Small intestine (tissue), 7 donors: ENCODE data around the gene PEDS1. TPM values are rescaled to one million over a fixed set of nuclear protein-coding genes. Genes with fewer than 3 reads are reported as not detected.

ENCODE experiments used
- DNase-seq, 2 donors: peaks; one replicate each; pipeline versions ENCODE4 v3.0.0 to v3.0.0-alpha.2; 2013
- FAIRE-seq: peaks from 2 replicates; lab custom pipeline; 2012; peaks lifted over from hg19 to GRCh38; lab: Jason Lieb, UNC
- H3K27ac ChIP-seq, 3 donors: one replicate each; pipeline ENCODE4 v1.5.1; 2013; ENCODE audit warnings: low read length in 2 of 3, mild to moderate bottlenecking in 2 of 3, control low read depth in 1 of 3, inconsistent platforms in 1 of 3, low read depth in 1 of 3, moderate library complexity in 1 of 3
- H3K27me3 ChIP-seq, 3 donors: one replicate each; pipeline ENCODE4 v1.6.1; 2013; ENCODE audit warnings: low read length in 3 of 3, inconsistent platforms in 1 of 3; ENCODE audit not compliant: control insufficient read depth in 3 of 3, insufficient read depth in 3 of 3
- H3K36me3 ChIP-seq, 3 donors: one replicate each; pipeline ENCODE4 v1.6.1; 2013; ENCODE audit warnings: low read length in 3 of 3, inconsistent platforms in 1 of 3, low read depth in 1 of 3, mild to moderate bottlenecking in 1 of 3, moderate library complexity in 1 of 3; ENCODE audit not compliant: control insufficient read depth in 3 of 3, insufficient read depth in 2 of 3
- H3K4me1 ChIP-seq, 3 donors: one replicate each; pipeline ENCODE4 v1.6.1; 2013; ENCODE audit warnings: low read length in 2 of 3, inconsistent platforms in 1 of 3, low read depth in 1 of 3, mild to moderate bottlenecking in 1 of 3, moderate library complexity in 1 of 3; ENCODE audit not compliant: control insufficient read depth in 3 of 3, insufficient read depth in 2 of 3
- H3K4me3 ChIP-seq, 3 donors: one replicate each; pipeline ENCODE4 v1.5.1; 2013; ENCODE audit warnings: low read length in 3 of 3, control low read depth in 1 of 3, inconsistent platforms in 1 of 3, low read depth in 1 of 3, mild to moderate bottlenecking in 1 of 3, moderate library complexity in 1 of 3
- H3K9me3 ChIP-seq, 2 donors: one replicate each; pipeline ENCODE4 v1.6.1; 2013; ENCODE audit warnings: low read depth in 1 of 2, low read length in 1 of 2; ENCODE audit not compliant: control insufficient read depth in 2 of 2, insufficient read depth in 1 of 2
- WGBS, 3 donors: extraction: QIAGEN DNeasy Blood & Tissue Kit; methylation state at CpG; one replicate each; pipeline ENCODE4 v1.1.7; 2013; 5-methylcytosine and 5-hydroxymethylcytosine counted together
- polyA plus RNA-seq, 4 donors: library from polyadenylated mRNA; stranded (reverse) in 3 of 4; unstranded in 1 of 4; fragments of 200-250 nt in 3 of 4; fragments of 120-200 nt in 1 of 4; gene quantifications; one replicate each; pipeline versions ENCODE4 v1.2.1 to v1.2.3, GENCODE V29; 2013
- donor health status: healthy with polysubstance abuse.
- donor health status: control.
- donor health status: control.
- donor health status: Bipolar disorder and iron deficiency.
- donor health status: healthy.

PEDS1 gene
- polyA plus RNA-seq, 4 donors, result 16.8 to 33.5 (median 19.4) TPM

DNA sequence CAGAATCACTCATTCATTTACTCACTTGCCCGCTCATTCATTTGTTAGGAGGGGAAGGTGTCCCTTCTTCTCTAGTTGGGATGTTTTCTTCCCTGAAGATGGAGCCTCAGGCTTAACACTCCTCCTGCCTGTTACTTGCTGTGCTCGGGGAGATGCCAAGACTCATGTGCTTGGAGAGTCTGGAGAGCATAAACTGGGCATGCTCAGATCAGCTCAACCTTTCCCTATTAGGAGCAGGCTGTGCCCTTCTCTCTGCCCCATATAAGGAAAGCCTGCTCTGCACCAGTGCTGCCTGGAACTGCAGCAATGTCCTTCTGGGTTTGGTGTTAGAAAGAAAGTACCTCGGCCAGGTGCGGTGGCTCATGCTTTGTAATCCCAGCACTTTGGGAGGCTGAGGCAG is 22.5 kb downstream of the PEDS1 start:
- FAIRE-seq (no peak), DNase-seq (no peak)
- H3K36me3 ChIP-seq, result peaks cover 13 to 85% (median 16%) of the 10 kb centered on the region in 3 donors
- no peaks in the 10 kb centered on the region for H3K27me3 ChIP-seq
- H3K4me3 ChIP-seq, result no peak overlapping the region
- 68 to 77% (median 77%) methylated on average over 4 of the region's 4 CpGs for WGBS, 3 donors
- peaks cover 3 to 15% (median 6%) of the 10 kb centered on the region in 3 donors for H3K4me1 ChIP-seq
- H3K9me3 ChIP-seq, result no peaks in the 10 kb centered on the region
- no peak overlapping the region for H3K27ac ChIP-seq

GRCh38 chr20:50130356-50130723 is 23.2 kb downstream of the PEDS1 start:
- no peak for DNase-seq
- H3K27me3 ChIP-seq, result no peaks in the 10 kb centered on the region
- peaks cover 3 to 15% (median 6%) of the 10 kb centered on the region in 3 donors for H3K4me1 ChIP-seq
- H3K36me3 ChIP-seq, result peaks cover 13 to 88% (median 16%) of the 10 kb centered on the region in 3 donors
- H3K27ac ChIP-seq, result no peak overlapping the region
- FAIRE-seq, result no peak
- H3K4me3 ChIP-seq, result no peak overlapping the region
- H3K9me3 ChIP-seq, result no peaks in the 10 kb centered on the region
- 55 to 83% (median 80%) methylated on average over 1 of the region's 1 CpG for WGBS, 3 donors

- FAIRE-seq (no peak), DNase-seq (no peak)
- Histone ChIP-seq H3K36me3 (peaks cover 13 to 89% (median 16%) of the 10 kb centered on the region in 3 donors), H3K27ac (no peak overlapping the region), H3K4me1 (peaks cover 3 to 15% (median 6%) of the 10 kb centered on the region in 3 donors), H3K9me3 (no peaks in the 10 kb centered on the region), H3K4me3 (no peak overlapping the region), H3K27me3 (no peaks in the 10 kb centered on the region)
- 88 to 95% (median 95%) methylated on average over 13 of the region's 13 CpGs for WGBS, 3 donors
These were observed 23.7 kb downstream of the PEDS1 start for GRCh38 chr20:50129662-50130355.

DNA sequence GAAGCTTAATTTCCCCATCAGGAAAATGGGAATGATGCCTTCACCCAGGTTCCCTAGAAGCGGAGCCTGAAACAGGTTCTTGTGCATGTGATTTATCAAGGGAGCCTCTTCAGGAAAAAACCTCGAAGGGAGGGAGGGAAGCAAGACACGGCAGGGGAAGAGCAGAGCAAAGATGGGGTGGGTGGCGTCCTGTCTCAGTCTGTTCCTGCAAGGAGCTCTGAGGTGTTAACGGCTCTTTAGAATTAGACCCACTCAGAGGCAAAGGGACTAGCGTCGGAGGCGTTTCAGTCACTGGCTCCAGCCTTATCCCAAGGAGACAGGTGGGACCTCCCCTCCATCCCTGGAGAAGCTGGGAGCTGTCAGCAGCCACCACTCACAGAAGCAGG is 25.0 kb downstream of the PEDS1 start:
- Histone ChIP-seq H3K27ac (no peak overlapping the region), H3K36me3 (peaks cover 17 to 88% (median 18%) of the 10 kb centered on the region in 3 donors), H3K9me3 (no peaks in the 10 kb centered on the region), H3K27me3 (no peaks in the 10 kb centered on the region), H3K4me1 (peaks cover 0 to 15% (median 4%) of the 10 kb centered on the region in 3 donors), H3K4me3 (no peak overlapping the region)
- DNase-seq (no peak), FAIRE-seq (no peak)
- 87 to 94% (median 94%) methylated on average over 8 of the region's 8 CpGs for WGBS, 3 donors

GRCh38 chr20:50127587-50128519 is 25.7 kb downstream of the PEDS1 start:
- H3K4me1 ChIP-seq, result peaks cover 0 to 15% (median 0%) of the 10 kb centered on the region in 3 donors
- no peaks in the 10 kb centered on the region for H3K9me3 ChIP-seq
- no peaks in the 10 kb centered on the region for H3K27me3 ChIP-seq
- no peak for DNase-seq
- 88 to 91% (median 88%) methylated on average over 27 to 28 of the region's 28 CpGs for WGBS, 3 donors
- peaks cover 13 to 86% (median 18%) of the 10 kb centered on the region in 3 donors for H3K36me3 ChIP-seq
- no peak for FAIRE-seq
- H3K4me3 ChIP-seq, result no peak overlapping the region
- H3K27ac ChIP-seq, result no peak overlapping the region

DNA sequence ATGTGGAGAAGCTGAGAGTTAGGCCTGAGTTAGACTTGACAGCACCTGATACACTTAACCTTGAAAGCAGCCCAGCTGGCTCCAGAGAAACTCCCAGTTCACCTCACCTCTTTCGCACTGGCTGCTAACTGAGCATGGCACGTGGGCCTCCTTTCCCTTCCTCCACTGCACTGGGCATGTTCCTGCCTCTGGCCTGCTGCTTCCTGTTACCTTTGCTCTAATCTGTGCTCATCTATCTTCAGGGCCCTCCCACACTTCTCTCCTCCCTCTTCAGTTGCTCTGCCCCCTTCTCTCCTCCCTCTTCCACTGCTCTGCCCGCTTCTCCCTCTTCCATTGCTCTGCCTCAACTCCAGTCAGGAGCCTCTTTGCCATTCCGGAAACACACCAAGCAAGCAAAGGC is 26.9 kb downstream of the PEDS1 start:
- FAIRE-seq, result no peak

DNA sequence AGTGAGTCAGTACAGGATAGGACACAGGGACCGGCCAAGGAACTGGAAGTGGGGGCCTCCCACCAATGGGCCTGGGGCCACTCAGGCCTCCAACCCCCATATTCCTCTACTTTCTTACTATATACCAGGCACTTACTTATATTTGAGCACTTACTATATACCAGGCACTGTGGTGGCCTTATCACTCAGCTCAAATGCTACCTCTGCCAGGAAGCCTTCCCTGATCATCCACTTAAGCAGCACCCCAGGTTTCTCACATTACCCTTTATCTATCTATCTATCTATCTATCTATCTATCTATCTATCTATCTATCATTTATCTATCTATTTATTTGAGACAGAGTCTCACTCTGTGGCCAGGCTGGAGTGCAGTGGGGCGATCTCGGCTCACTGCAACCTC is 28.2 kb downstream of the PEDS1 start:
- H3K4me1 ChIP-seq, result peaks cover 0 to 17% (median 0%) of the 10 kb centered on the region in 3 donors
- no peak overlapping the region for H3K4me3 ChIP-seq
- H3K27me3 ChIP-seq, result no peaks in the 10 kb centered on the region
- H3K27ac ChIP-seq, result no peak overlapping the region
- H3K9me3 ChIP-seq, result no peaks in the 10 kb centered on the region
- no peak for DNase-seq
- no peak for FAIRE-seq
- WGBS, 3 donors, result 94 to 99% (median 96%) methylated on average over 3 of the region's 3 CpGs
- H3K36me3 ChIP-seq, result peaks cover 12 to 67% (median 17%) of the 10 kb centered on the region in 3 donors

More for the DNA sequence above, 26.9 kb downstream of the PEDS1 start:
- H3K4me3 ChIP-seq, result no peak overlapping the region
- WGBS, 3 donors, result 27 to 52% (median 39%) methylated on average over 4 of the region's 4 CpGs
- peak overlapping the region; percentile 8 to 73 (median 9) for H3K27ac ChIP-seq
- peaks cover 0 to 14% (median 0%) of the 10 kb centered on the region in 3 donors for H3K4me1 ChIP-seq
- no peaks in the 10 kb centered on the region for H3K27me3 ChIP-seq
- H3K36me3 ChIP-seq, result peaks cover 12 to 78% (median 18%) of the 10 kb centered on the region in 3 donors
- peak; percentile 82 to 91 for DNase-seq
- no peaks in the 10 kb centered on the region for H3K9me3 ChIP-seq

DNA sequence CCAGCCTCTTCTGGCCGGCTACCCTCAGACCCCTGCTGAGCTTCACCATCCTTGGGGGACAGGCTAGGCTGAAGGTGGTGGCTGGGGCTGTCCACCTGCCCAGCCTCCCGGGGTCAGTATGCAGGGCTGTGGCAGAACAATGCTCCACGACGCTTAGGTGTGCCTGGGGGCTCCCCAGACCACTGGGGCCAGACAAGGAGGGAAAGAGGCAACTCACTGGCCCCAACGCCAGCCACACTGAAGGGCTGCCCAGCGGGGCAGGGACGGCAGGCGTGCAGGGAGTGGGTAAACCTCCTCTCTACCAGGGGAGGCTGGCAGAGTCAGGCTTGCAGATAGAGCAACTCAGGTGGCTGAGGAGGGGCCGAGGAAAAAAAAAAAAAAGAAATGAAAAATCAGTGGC is 29.0 kb downstream of the PEDS1 start:
- DNase-seq (no peak), FAIRE-seq (no peak)
- H3K4me1 ChIP-seq, result peaks cover 0 to 17% (median 0%) of the 10 kb centered on the region in 3 donors
- no peak overlapping the region for H3K4me3 ChIP-seq
- H3K27me3 ChIP-seq, result no peaks in the 10 kb centered on the region
- WGBS, 3 donors, result 93 to 97% (median 95%) methylated on average over 9 of the region's 9 CpGs
- no peaks in the 10 kb centered on the region for H3K9me3 ChIP-seq
- H3K36me3 ChIP-seq, result peaks cover 10 to 59% (median 12%) of the 10 kb centered on the region in 3 donors
- no peak overlapping the region for H3K27ac ChIP-seq
